GM11168 (cell line): ENCODE data around the gene IGSF9B.

ENCODE experiments used
- in situ Hi-C: fragments of 300-500 bp; cut with MboI; formaldehyde crosslinking; loops from one replicate; pipeline ENCODE4 v1.12.0; 2022; ENCODE audit warnings: low sequenced_read_pairs; ENCODE audit not compliant: unreplicated experiment

Gene IGSF9B

DNA sequence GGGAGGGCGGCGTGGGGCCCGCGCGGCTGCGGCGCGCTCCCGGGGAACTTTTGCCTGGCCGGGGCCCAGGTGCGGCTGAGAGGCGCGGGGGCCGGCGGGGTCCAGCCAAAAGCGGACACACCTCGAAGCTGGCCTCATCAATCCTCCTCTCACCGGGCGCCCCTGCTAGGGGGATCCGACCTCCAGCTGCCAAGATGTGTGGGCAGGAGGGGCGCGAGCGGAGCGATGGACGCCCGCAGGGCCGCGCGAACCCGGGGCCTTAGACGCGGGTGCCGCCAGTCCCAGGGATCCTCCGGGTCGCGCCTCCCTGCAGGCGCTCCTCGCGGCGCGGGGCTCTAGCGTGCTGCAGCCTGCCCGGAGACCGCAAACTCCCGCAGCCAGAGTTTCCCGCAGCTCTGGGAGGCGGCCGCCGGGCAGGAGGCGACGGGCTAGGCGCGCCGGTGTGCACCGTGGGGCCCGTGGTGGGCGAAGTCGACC, 785 bp downstream of the IGSF9B start:
- in situ Hi-C loops, result no loop called here

GRCh38 chr11:133955081-133955891, 1.5 kb downstream of the IGSF9B start:
- in situ Hi-C loops, result no loop called here

DNA sequence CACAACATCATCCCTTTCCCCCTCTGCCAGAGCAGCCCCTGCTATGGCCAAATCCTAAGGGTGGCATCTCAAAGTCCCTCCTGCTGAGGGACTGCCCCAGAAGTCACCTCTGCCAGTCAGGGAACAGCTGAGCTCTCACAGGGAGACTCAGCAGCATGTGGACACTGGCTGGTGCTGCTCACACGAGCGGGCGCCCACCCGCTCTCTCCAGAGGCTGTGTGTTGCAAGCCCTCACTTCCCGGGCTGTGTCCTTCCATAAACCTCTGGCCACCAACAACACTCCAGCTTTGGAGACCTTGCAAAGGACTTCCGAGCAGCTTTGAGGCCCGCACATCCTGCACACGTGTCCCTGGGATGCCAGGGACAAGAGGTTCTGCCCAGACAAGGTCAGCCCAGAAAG, 2.8 kb downstream of the IGSF9B start:
- in situ Hi-C loops, result no loop called here

DNA sequence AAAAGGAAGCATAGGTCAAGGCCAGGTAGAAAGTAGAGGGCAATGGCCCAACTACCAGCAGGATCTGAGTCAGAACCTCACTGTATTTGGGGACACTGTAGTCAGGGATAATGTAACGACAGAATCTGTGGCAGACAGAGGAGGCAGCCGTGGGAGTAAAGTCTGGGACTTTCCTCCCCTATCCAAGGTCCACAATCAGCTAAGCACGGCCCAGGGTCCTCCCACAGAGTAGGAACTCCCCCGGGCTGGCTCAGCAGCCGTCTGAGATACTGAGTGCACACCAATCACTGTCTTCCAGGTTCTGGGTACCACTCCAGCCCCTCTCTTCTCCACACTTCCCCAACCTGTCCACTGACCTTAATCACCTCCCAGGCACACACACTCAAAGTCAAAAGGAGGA, 3.2 kb downstream of the IGSF9B start:
- in situ Hi-C loops, result no loop called here

GRCh38 chr11:133952199-133953190, 4.3 kb downstream of the IGSF9B start:
- in situ Hi-C loops, result no loop called here

DNA sequence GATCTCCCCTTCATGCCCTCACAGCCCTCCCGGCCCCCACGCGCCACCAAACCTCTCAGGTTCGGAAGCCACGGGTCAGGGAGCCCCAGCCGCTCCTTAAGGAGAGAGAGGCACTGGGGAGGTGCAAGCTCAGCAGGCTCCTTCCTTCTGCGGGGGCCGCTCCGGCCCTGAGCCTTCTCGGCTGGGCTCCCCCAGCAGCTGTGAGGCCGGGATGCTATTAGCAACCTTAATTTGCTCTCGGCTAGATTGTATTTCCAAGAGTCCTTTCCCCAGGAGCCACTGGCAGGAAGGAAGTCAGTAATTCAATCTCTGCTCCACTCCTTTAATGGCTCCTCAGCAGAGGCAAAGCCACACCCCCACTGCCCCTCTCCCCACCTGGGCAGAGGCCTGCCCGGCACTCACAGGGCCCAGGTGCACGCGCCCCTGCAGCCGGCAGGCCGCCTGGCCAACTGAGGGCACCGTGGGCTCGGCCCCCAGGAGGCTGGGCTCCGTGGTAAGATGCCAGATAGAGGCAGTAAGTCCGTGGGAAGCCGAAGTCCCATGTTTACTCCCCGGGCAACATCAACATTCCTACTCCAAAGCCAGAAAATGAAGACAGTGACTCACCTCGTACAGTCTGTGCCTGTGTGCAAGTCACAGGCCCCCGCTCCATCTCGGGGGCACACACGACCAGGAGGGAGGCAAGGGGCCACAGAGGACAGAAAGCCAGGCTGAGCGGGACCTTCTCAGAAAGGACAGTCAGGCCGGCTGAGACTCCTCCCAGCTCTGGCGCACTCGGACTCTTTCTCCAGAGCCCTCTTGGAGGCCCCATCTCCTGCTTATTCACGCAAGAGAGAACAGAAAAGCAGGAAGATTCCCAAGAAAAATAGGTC, 5.2 kb downstream of the IGSF9B start:
- in situ Hi-C loops, result no loop called here

DNA sequence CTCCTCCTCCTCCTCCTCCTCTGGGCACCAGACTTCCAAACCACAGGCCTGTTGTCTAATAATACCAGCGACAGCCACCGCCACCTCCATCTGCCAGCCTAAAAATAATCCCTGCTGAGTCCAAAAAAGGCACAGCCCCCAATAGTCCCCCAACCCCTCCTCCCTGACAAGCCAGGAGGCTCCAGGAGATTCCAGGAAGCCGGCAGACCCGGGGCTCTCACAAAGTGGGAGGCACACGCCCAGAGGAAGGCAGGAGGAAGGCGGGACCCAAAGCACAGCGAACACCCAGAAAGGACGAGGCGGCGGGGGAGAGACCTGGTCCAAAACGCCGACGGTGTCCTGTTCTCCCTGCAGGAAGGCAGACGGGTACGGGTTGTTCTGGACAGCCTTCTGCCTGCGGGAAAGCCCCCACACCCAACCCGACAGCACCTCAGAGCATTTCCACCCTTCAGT, 5.9 kb downstream of the IGSF9B start:
- in situ Hi-C loops, result no loop called here

DNA sequence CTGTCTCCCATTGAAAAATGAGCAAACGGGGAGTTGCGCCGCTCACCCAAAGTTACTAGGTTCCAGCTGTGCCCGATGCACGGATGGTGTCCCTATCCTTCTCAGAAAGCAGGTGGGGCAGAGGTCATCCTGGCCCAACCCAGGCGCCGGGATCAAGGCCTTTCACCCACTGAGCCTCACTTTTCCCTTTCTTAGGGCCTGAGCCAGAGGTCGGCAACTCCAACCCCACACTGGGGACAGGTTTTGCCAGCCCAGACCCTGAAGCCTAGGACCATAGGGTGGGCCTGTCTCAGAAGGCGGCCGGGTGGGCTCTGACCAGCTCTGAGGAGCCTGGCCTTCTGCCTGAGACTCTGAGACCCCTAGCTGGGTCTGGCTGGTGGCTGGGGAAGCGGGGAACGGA, 6.3 kb downstream of the IGSF9B start:
- in situ Hi-C loops, result no loop called here

GRCh38 chr11:133949129-133949528, 7.6 kb downstream of the IGSF9B start:
- in situ Hi-C loops, result no loop called here

GRCh38 chr11:133948711-133949110, 8.1 kb downstream of the IGSF9B start:
- in situ Hi-C loops, result no loop called here

GRCh38 chr11:133947321-133947756, 9.4 kb downstream of the IGSF9B start:
- in situ Hi-C loops, result no loop called here

DNA sequence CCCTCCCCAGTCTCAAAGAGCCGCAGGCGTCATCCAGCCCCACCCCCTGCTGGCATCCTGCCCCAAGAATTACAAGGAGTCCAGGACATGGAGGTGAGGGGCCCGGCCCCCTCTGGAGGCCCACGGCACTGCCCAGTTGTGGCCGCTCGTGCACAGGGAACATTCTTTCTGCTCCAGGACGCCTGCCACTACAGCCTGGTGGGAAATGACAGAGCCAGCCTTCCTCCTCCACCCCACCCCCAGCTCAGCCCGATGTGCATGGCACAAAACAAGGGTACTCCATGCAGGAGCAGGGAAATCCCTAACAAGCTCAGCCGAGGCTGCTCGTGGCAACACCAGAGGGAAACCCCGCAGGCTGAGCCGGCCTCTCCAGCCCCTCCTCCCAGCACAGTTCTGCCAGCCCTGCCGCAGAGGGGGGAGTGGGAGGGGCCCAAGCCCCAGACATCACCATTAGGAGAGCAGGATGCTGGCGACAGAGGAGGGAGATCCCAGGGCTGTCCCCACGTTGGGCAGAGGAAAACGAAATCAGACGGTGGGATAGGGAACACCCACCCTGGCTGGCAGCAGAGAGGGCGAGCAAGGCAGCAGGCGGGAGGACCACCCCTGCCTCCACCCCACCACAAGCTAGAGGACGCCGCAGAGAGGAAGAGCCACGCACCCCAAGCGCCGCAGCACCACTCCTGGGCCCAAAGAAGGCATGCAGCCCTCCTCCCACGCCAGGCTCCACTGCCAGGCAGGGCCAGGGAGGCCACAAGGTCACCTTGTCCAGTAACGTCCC, 10.0 kb downstream of the IGSF9B start:
- in situ Hi-C loops, result no loop called here

- in situ Hi-C loops, result no loop called here
Measured at GRCh38 chr11:133946051-133946450, 10.7 kb downstream of the IGSF9B start.

DNA sequence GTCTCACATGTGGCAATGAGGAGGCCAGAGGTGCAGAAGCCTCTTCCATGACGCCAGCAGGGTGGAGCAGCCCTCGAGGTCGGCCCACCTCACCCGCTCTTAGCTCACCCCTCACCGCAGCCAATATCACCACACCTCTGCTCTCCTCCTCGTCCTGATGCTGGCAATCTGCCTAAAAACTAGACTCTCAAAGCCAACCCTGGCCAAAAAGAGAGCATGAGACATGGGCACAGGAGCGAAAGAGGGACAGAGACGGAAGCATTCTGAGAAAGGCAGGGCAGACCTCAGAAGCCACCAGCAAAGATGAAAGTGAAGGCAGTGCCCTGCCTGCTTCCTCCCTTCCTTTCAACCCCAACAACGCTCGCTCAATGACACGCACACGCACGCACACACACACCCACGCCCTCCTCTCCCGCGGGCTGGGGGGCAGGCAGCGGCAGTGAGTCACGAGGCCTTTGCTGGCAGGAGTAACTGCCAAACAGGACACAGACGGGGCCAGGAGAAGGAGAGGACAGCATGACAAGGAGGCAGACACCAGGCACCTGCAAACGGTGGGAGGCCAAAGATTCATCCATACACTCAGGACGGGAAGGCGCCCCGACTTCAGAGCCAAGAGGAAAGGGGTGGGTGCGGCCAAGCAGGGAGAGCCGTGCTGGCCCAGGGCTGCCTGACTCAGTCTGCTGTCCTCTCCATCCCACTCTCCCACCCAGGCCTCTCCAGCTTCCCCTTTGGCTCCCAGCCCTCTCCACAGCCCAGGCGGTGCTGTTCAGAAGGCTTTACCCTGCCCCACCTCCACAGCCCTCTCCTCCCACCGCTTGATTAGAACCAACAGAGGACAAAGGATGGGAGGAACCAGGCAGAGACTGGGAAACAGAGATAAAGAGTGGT, 11.4 kb downstream of the IGSF9B start:
- in situ Hi-C loops, result no loop called here

- in situ Hi-C loops, result no loop called here
Measured at GRCh38 chr11:133943950-133944698, 12.6 kb downstream of the IGSF9B start.

DNA sequence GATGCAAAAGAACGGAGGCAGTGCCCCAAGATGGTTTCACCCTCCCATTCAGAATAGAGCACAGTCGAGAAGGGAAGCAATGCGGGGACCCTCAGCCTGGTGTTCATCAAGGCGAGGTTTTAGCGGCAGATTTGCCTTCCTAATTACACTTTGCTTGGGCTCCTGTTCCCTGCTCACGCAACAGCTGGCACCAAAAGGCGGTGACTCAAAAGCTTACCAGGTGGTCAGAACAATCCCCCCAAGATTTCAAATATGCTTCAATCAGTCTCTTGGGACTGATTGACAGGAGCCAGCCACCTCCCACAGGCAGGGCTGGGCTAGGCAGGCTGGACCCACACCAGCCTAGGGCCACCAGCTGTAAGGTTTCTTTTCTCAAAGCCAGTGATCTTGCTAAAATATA, 14.2 kb downstream of the IGSF9B start:
- in situ Hi-C loops, result no loop called here

DNA sequence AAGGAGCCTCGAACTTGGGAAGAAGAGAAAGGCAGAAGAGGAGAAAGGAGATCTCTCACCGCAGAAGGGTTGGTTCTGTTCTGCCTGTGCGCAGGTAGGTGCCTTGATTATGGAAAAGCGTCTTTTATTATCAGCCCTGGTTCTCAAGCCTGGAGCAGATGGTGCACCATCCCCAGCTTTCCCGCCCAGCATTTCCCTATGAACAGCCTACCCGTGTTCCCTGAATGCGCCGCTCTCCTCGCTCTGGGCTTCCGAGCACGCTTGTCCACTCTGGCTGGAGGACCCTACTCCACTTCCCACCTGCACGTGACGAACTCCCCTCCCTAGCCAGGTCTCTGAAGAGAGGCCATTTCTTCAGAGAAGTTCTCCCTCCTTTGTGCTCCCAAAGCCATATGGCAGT, 15.2 kb downstream of the IGSF9B start:
- in situ Hi-C loops, result no loop called here

DNA sequence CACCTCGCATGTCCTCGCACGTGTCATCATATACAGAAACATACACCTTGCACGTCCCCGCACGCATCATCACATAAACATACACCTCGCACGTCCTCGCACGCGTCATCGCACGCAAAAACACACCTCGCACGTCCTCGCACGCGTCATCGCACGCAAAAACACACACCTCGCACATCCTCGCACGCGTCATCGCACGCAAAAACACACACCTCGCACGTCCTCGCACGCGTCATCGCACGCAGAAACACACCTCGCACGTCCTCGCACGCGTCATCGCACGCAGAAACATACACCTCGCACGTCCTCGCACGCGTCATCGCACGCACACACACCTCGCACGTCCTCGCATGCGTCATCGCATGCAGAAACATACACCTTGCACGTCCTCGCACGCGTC, 16.7 kb downstream of the IGSF9B start:
- in situ Hi-C loops, result no loop called here
